ENCODE measurements around the gene RDX. TPM values are rescaled to one million over a fixed set of nuclear protein-coding genes. Genes with fewer than 3 reads are reported as not detected.

RDX gene
- total RNA-seq, 1 donor from 2014 or later: 55.0 TPM

DNA sequence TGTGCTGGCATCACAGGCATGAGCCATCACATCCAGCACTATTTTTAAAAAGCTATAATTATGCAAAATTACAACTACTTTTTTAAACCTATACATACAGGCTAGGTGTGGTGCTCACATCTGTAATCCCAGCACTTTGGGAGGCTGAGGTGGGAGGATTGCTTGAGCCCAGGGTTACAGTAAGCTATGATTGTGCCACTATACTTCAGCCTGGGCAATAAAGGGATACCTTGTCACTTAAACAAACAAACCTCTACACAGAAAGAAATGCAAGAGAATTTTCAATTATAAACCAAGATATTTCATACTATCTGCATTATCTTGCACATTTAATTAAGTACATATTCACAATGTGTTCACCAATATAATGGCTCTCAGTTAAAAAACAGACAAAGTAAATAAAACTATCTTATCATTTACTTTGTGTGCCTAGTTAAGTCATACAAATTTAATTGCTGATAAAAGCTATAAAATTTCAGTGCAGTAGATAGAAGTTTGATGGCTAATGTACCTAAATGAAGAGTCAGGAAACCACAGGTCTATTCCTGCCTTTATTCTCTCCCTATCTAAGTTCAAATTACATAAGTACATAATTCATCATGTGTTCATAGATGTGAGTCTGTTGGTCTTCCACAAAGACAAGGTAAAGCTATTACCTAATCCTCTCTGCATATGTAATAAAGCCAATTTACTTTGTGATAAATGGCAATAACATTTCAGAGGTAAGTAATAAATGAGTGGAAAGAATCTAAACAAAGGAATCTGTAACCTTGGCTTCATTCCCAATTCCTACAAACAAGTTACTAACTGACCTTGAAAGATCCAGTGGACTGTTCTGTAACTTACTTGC, 9.0 kb upstream of the RDX start:
- Histone ChIP-seq H3K27ac (no peak overlapping the region), H3K4me1 (no peaks in the 10 kb centered on the region), H3K27me3 (no peaks in the 10 kb centered on the region), H3K4me3 (no peak overlapping the region), H3K9me3 (no peaks in the 10 kb centered on the region), H3K36me3 (no peaks in the 10 kb centered on the region)
- DNase-seq (ENCODE audit: extremely low spot score in 2 of 2): no peak
- TF ChIP-seq CTCF (IDR thresholded peaks at IDR 0.05) (no peak), POLR2AphosphoS5 (IDR thresholded peaks at IDR 0.05; ENCODE audit: insufficient read depth in 1 of 2, low read depth in 1 of 2) (no peak), POLR2A (IDR thresholded peaks at IDR 0.05) (no peak)
- intact Hi-C loops (cut with DNase I): no loop called here

GRCh38 chr11:110303414-110303826, 7.0 kb upstream of the RDX start:
- DNase-seq (ENCODE audit: extremely low spot score in 2 of 2): no peak
- Histone ChIP-seq H3K9me3 (no peaks in the 10 kb centered on the region), H3K4me3 (no peak overlapping the region), H3K36me3 (no peaks in the 10 kb centered on the region), H3K27ac (no peak overlapping the region), H3K4me1 (no peaks in the 10 kb centered on the region), H3K27me3 (no peaks in the 10 kb centered on the region)
- intact Hi-C loops (cut with DNase I): no loop called here
- TF ChIP-seq POLR2A (IDR thresholded peaks at IDR 0.05) (no peak), CTCF (IDR thresholded peaks at IDR 0.05) (no peak), POLR2AphosphoS5 (IDR thresholded peaks at IDR 0.05; ENCODE audit: insufficient read depth in 1 of 2, low read depth in 1 of 2) (no peak)

DNA sequence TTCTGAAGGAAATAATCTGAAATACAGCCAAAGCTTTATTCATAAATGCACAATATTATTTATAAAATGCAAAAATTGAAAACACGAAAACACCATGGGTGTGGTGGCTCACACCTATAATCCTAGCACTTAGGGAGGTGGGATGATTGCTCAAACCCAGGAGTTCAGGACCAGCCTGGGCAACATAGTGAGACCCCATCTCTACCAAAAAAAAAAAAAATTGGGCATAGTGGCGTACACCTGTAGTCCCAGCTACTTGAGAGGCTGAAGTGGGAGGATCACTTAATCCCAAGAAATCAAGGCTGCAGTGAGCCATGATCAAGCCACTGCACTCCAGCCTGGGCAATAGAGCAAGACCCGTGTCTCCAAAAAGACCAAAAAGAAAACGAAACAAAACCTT, 5.2 kb upstream of the RDX start:
- no peak for DNase-seq (ENCODE audit: extremely low spot score in 2 of 2)
- Histone ChIP-seq H3K9me3 (no peaks in the 10 kb centered on the region), H3K36me3 (no peaks in the 10 kb centered on the region), H3K4me1 (peaks cover 8% of the 10 kb centered on the region), H3K4me3 (no peak overlapping the region), H3K27me3 (no peaks in the 10 kb centered on the region), H3K27ac (no peak overlapping the region)
- intact Hi-C loops (cut with DNase I): no loop called here
- no peak for TF ChIP-seq POLR2A (IDR thresholded peaks at IDR 0.05)

GRCh38 chr11:110301032-110301431, 4.6 kb upstream of the RDX start:
- Histone ChIP-seq H3K36me3 (no peaks in the 10 kb centered on the region), H3K27me3 (no peaks in the 10 kb centered on the region), H3K4me3 (no peak overlapping the region), H3K27ac (no peak overlapping the region), H3K4me1 (peaks cover 8% of the 10 kb centered on the region), H3K9me3 (no peaks in the 10 kb centered on the region)
- intact Hi-C loops (cut with DNase I): no loop called here
- TF ChIP-seq POLR2A (IDR thresholded peaks at IDR 0.05) (no peak), POLR2AphosphoS5 (IDR thresholded peaks at IDR 0.05; ENCODE audit: insufficient read depth in 1 of 2, low read depth in 1 of 2) (no peak), CTCF (IDR thresholded peaks at IDR 0.05) (no peak)
- DNase-seq (ENCODE audit: extremely low spot score in 2 of 2): no peak

GRCh38 chr11:110299006-110299785, 2.8 kb upstream of the RDX start:
- TF ChIP-seq POLR2A (IDR thresholded peaks at IDR 0.05) (no peak), CTCF (IDR thresholded peaks at IDR 0.05) (no peak), POLR2AphosphoS5 (IDR thresholded peaks at IDR 0.05; ENCODE audit: insufficient read depth in 1 of 2, low read depth in 1 of 2) (no peak)
- no peak for DNase-seq (ENCODE audit: extremely low spot score in 2 of 2)
- no peaks in the 10 kb centered on the region for H3K9me3 ChIP-seq
- H3K4me3 ChIP-seq: no peak overlapping the region
- H3K36me3 ChIP-seq: no peaks in the 10 kb centered on the region
- intact Hi-C loops (cut with DNase I): no loop called here
- no peaks in the 10 kb centered on the region for H3K27me3 ChIP-seq
- peaks cover 18% of the 10 kb centered on the region for H3K4me1 ChIP-seq
- H3K27ac ChIP-seq: no peak overlapping the region
